ENCODE measurements around the gene ABCA4. TPM values are rescaled to one million over a fixed set of nuclear protein-coding genes. Genes with fewer than 3 reads are reported as not detected.

Gene ABCA4
- total and polyA plus RNA-seq, 7 donors: 0.14 to 1.1 (median 0.16) TPM; not detected in 2

GRCh38 chr1:94060720-94061119, 60.2 kb downstream of the ABCA4 start:
- intact Hi-C loops (cut with DNase I): loop anchor here (1.0 to 10.0 kb wide), 2 partner anchors 275 to 404 kb away; no protein-coding TSS in a partner anchor
- H3K36me3 ChIP-seq: no peaks in the 10 kb centered on the region
- no peaks in the 10 kb centered on the region for H3K9me3 ChIP-seq
- DNase-seq: no peak
- H3K4me1 ChIP-seq: peaks cover 5 to 34% (median 27%) of the 10 kb centered on the region in 4 donors
- no peaks in the 10 kb centered on the region for H3K27me3 ChIP-seq
- WGBS, 2 donors: 50 to 61% methylated on average over 2 of the region's 2 CpGs
- no peak for TF ChIP-seq POLR2A (IDR thresholded peaks at IDR 0.05)
- TF ChIP-seq CTCF (IDR thresholded peaks at IDR 0.05): no peak
- no peak for TF ChIP-seq POLR2AphosphoS5 (IDR thresholded peaks at IDR 0.05)
- TF ChIP-seq EP300 (IDR thresholded peaks at IDR 0.05): no peak
- H3K4me3 ChIP-seq: no peak overlapping the region
- no peak overlapping the region for H3K27ac ChIP-seq

GRCh38 chr1:94058766-94059165, 62.2 kb downstream of the ABCA4 start:
- intact Hi-C loops (cut with DNase I): no loop called here

GRCh38 chr1:94056996-94057395, 64.0 kb downstream of the ABCA4 start:
- Histone ChIP-seq H3K36me3 (no peaks in the 10 kb centered on the region), H3K27me3 (no peaks in the 10 kb centered on the region), H3K4me3 (no peak overlapping the region), H3K4me1 (peaks cover 0 to 10% (median 8%) of the 10 kb centered on the region in 4 donors), H3K9me3 (no peaks in the 10 kb centered on the region), H3K27ac (no peak overlapping the region)
- intact Hi-C loops (cut with DNase I): no loop called here
- no peak for DNase-seq
- WGBS, 2 donors: 47 to 69% methylated on average over 2 of the region's 2 CpGs
- TF ChIP-seq POLR2AphosphoS5 (IDR thresholded peaks at IDR 0.05): no peak
- no peak for TF ChIP-seq POLR2A (IDR thresholded peaks at IDR 0.05)
- no peak for TF ChIP-seq CTCF (IDR thresholded peaks at IDR 0.05)
- no peak for TF ChIP-seq EP300 (IDR thresholded peaks at IDR 0.05)

More at GRCh38 chr1:94058766-94059165, 62.2 kb downstream of the ABCA4 start:
- no peak overlapping the region for H3K27ac ChIP-seq
- H3K4me3 ChIP-seq: no peak overlapping the region
- no peaks in the 10 kb centered on the region for H3K36me3 ChIP-seq
- H3K9me3 ChIP-seq: no peaks in the 10 kb centered on the region
- H3K4me1 ChIP-seq: peaks cover 5 to 25% (median 21%) of the 10 kb centered on the region in 4 donors
- no peaks in the 10 kb centered on the region for H3K27me3 ChIP-seq
- 66 to 79% methylated on average over 3 of the region's 3 CpGs for WGBS, 2 donors
- no peak for TF ChIP-seq POLR2AphosphoS5 (IDR thresholded peaks at IDR 0.05)
- TF ChIP-seq CTCF (IDR thresholded peaks at IDR 0.05): no peak
- no peak for TF ChIP-seq POLR2A (IDR thresholded peaks at IDR 0.05)
- no peak for TF ChIP-seq EP300 (IDR thresholded peaks at IDR 0.05)
- DNase-seq: no peak

GRCh38 chr1:94056171-94056570, 64.8 kb downstream of the ABCA4 start:
- Histone ChIP-seq H3K9me3 (no peaks in the 10 kb centered on the region), H3K27ac (no peak overlapping the region), H3K36me3 (no peaks in the 10 kb centered on the region), H3K27me3 (no peaks in the 10 kb centered on the region), H3K4me1 (peaks cover 0 to 1% (median under 1%) of the 10 kb centered on the region in 4 donors), H3K4me3 (no peak overlapping the region)
- TF ChIP-seq CTCF (IDR thresholded peaks at IDR 0.05) (no peak), POLR2AphosphoS5 (IDR thresholded peaks at IDR 0.05) (no peak), POLR2A (IDR thresholded peaks at IDR 0.05) (no peak), EP300 (IDR thresholded peaks at IDR 0.05) (no peak)
- no peak for DNase-seq
- WGBS, 2 donors: 86% methylated on average over 6 of the region's 6 CpGs
- intact Hi-C loops (cut with DNase I): no loop called here
